H1 (cell line): Measurements from ENCODE around the gene ACBD6. TPM values are rescaled to one million over a fixed set of nuclear protein-coding genes. Genes with fewer than 3 reads are reported as not detected.

Experiments used
- CTCF ChIA-PET: fragments of 300-600 bp; sonication (Branson Sonifier 250); formaldehyde crosslinking; loops from one replicate; lab custom pipeline; 2021; ENCODE audit not compliant: partially characterized antibody; lab: Charles Lee
- POLR2A ChIA-PET: fragments of 300-600 bp; sonication (Branson Sonifier 250); formaldehyde crosslinking; loops from one replicate; lab custom pipeline; 2021; ENCODE audit warnings: inconsistent platforms; ENCODE audit not compliant: partially characterized antibody; lab: Charles Lee
- DNase-seq, 2 experiments: peaks; one replicate each; pipeline versions ENCODE4 v3.0.0 to v3.0.0-alpha.2; 2010 to 2022; ENCODE audit warnings: low spot score in 2 of 2, low read depth in 1 of 2, mixed read lengths in 1 of 2
- FAIRE-seq: peaks from 2 replicates; lab custom pipeline; 2011; peaks lifted over from hg19 to GRCh38; lab: Jason Lieb, UNC
- H2AFZ ChIP-seq: 2 replicates; pipeline ENCODE4 v1.8.1; 2012; ENCODE audit warnings: low read length, inconsistent platforms
- H2AK5ac ChIP-seq: 2 replicates; pipeline ENCODE4 v1.6.1; 2013; ENCODE audit warnings: low read depth, low read length
- H2BK120ac ChIP-seq: replicated peaks from 2 replicates; pipeline ENCODE3; 2013; ENCODE audit warnings: low read depth, low read length, inconsistent platforms
- H2BK12ac ChIP-seq: 2 replicates; pipeline ENCODE4 v1.6.1; 2013; ENCODE audit warnings: low read depth, low read length
- H2BK15ac ChIP-seq: 2 replicates; pipeline ENCODE4 v1.6.1; 2013; ENCODE audit warnings: low read length
- H2BK20ac ChIP-seq: 2 replicates; pipeline ENCODE4 v1.6.1; 2013; ENCODE audit warnings: low read length
- H2BK5ac ChIP-seq: 2 replicates; pipeline ENCODE4 v1.6.1; 2013; ENCODE audit warnings: low read depth, low read length
- H3K14ac ChIP-seq: 2 replicates; pipeline ENCODE4 v1.6.1; 2013; ENCODE audit warnings: inconsistent platforms; ENCODE audit not compliant: insufficient read length
- H3K18ac ChIP-seq: 2 replicates; pipeline ENCODE4 v1.6.1; 2013; ENCODE audit warnings: low read length; ENCODE audit errors: extremely low read depth
- H3K23ac ChIP-seq: 2 replicates; pipeline ENCODE4 v1.6.1; 2013; ENCODE audit warnings: inconsistent platforms; ENCODE audit not compliant: insufficient read length
- H3K23me2 ChIP-seq: 2 replicates; pipeline ENCODE4 v1.6.1; 2013; ENCODE audit warnings: low read depth, low read length
- H3K27ac ChIP-seq: 2 replicates; pipeline ENCODE4 v1.6.1; 2011; ENCODE audit warnings: low read depth, low read length, inconsistent platforms
- H3K27me3 ChIP-seq, 4 experiments: replicated peaks in 1 of 4; 1 replicate in 1 of 4; 2 replicates in 3 of 4; pipeline versions ENCODE4 v1.6.1 to v1.8.1; 2011 to 2013; ENCODE audit warnings: low read length in 3 of 4, mild to moderate bottlenecking in 3 of 4, inconsistent platforms in 2 of 4, mixed read lengths in 2 of 4, moderate library complexity in 1 of 4; ENCODE audit not compliant: control insufficient read depth in 3 of 4, insufficient read depth in 3 of 4; ENCODE audit errors: extremely low read depth in 1 of 4
- H3K36me3 ChIP-seq, 4 experiments: 2 replicates each; pipeline versions ENCODE4 v1.6.1 to v1.8.1; 2011 to 2013; ENCODE audit warnings: mild to moderate bottlenecking in 4 of 4, low read length in 3 of 4, moderate library complexity in 2 of 4, control low read depth in 1 of 4, inconsistent platforms in 1 of 4; ENCODE audit not compliant: insufficient read depth in 4 of 4, control insufficient read depth in 2 of 4
- H3K4ac ChIP-seq: replicated peaks from 2 replicates; pipeline ENCODE3; 2013; ENCODE audit warnings: low read length, low read depth, mixed read lengths, inconsistent platforms; ENCODE audit not compliant: insufficient read length
- H3K4me1 ChIP-seq, 4 experiments: replicated peaks in 1 of 4; 1 replicate in 1 of 4; 2 replicates in 3 of 4; pipeline versions ENCODE4 v1.6.1 to v1.8.1; 2011 to 2013; ENCODE audit warnings: low read length in 3 of 4, inconsistent platforms in 2 of 4, mixed read lengths in 1 of 4; ENCODE audit not compliant: insufficient read depth in 4 of 4, control insufficient read depth in 3 of 4
- H3K4me2 ChIP-seq, 2 experiments: 2 replicates each; pipeline versions ENCODE4 v1.6.1 to v1.8.1; 2011 to 2013; ENCODE audit warnings: low read depth in 2 of 2, low read length in 2 of 2, control low read depth in 1 of 2, inconsistent platforms in 1 of 2, mild to moderate bottlenecking in 1 of 2; ENCODE audit not compliant: insufficient read depth in 1 of 2
- H3K4me3 ChIP-seq, 4 experiments: fragments of 200-600, 300-600 bp in 1 of 4; sonication (generic), shearing (Covaris generic), sonication (Bioruptor Twin) in 1 of 4; 2 replicates each; pipeline versions ENCODE4 v1.5.1 to v1.8.1; 2011 to 2016; ENCODE audit warnings: low read length in 4 of 4, low read depth in 3 of 4, control low read depth in 2 of 4, inconsistent platforms in 2 of 4, mild to moderate bottlenecking in 2 of 4, mixed read lengths in 1 of 4, moderate library complexity in 1 of 4; ENCODE audit not compliant: insufficient read depth in 2 of 4; ENCODE audit errors: extremely low read depth in 1 of 4
- H3K56ac ChIP-seq: replicated peaks from 2 replicates; pipeline ENCODE3; 2013; ENCODE audit warnings: low read depth, mild to moderate bottlenecking, mixed read lengths, low read length, inconsistent platforms; ENCODE audit not compliant: insufficient read length
- H3K79me1 ChIP-seq: 2 replicates; pipeline ENCODE4 v1.6.1; 2013; ENCODE audit warnings: low read depth, low read length, control low read depth
- H3K79me2 ChIP-seq, 2 experiments: 2 replicates each; pipeline versions ENCODE4 v1.6.1 to v1.8.1; 2012 to 2013; ENCODE audit warnings: low read length in 2 of 2, mild to moderate bottlenecking in 2 of 2, inconsistent platforms in 1 of 2; ENCODE audit not compliant: insufficient read depth in 2 of 2, control insufficient read depth in 1 of 2
- H3K9ac ChIP-seq, 4 experiments: replicated peaks in 1 of 4; 1 replicate in 1 of 4; 2 replicates in 3 of 4; pipeline versions ENCODE4 v1.6.1 to v1.8.1; 2011 to 2013; ENCODE audit warnings: low read depth in 3 of 4, low read length in 3 of 4, control low read depth in 2 of 4, mild to moderate bottlenecking in 2 of 4, moderate library complexity in 2 of 4, inconsistent platforms in 1 of 4; ENCODE audit errors: extremely low read depth in 1 of 4
- H3K9me3 ChIP-seq, 2 experiments: 2 replicates each; pipeline versions ENCODE4 v1.6.1 to v1.8.1; 2012 to 2013; ENCODE audit warnings: mild to moderate bottlenecking in 2 of 2, moderate library complexity in 2 of 2, control low read depth in 1 of 2, inconsistent platforms in 1 of 2, low read depth in 1 of 2, low read length in 1 of 2, mixed read lengths in 1 of 2; ENCODE audit not compliant: insufficient read depth in 2 of 2
- H4K20me1 ChIP-seq, 2 experiments: replicated peaks in 1 of 2; 2 replicates each; pipeline versions ENCODE3 to v1.8.1; 2011 to 2013; ENCODE audit warnings: inconsistent platforms in 2 of 2, low read length in 2 of 2, mild to moderate bottlenecking in 1 of 2; ENCODE audit not compliant: insufficient read depth in 2 of 2, control insufficient read depth in 1 of 2
- H4K5ac ChIP-seq: 2 replicates; pipeline ENCODE4 v1.6.1; 2013; ENCODE audit warnings: low read length, low read depth, mixed read lengths, inconsistent platforms; ENCODE audit not compliant: insufficient read length
- H4K8ac ChIP-seq: 2 replicates; pipeline ENCODE4 v1.8.0; 2013; ENCODE audit warnings: mild to moderate bottlenecking, moderate library complexity, low read length, inconsistent platforms; ENCODE audit not compliant: insufficient read depth; ENCODE audit errors: extremely low read depth
- H4K91ac ChIP-seq: replicated peaks from 2 replicates; pipeline ENCODE3; 2013; ENCODE audit warnings: low read length, mixed read lengths, inconsistent platforms; ENCODE audit not compliant: insufficient read length
- CBX5 ChIP-seq: fragments of 300-800, 300-1000 bp; sonication (generic); IDR thresholded peaks from 2 replicates; pipeline ENCODE4 v1.7.1; 2016; ENCODE audit warnings: antibody characterized with exemption, low read length, low read depth
- CEBPB ChIP-seq: IDR thresholded peaks from 2 replicates; pipeline ENCODE4 v1.6.1; 2012; ENCODE audit warnings: low read depth, low read length
- CHD1 ChIP-seq: IDR thresholded peaks from 2 replicates; pipeline ENCODE4 v1.6.1; 2012; ENCODE audit warnings: low read depth, low read length, improper control_type of control experiment
- E2F6 ChIP-seq: IDR thresholded peaks from 2 replicates; pipeline ENCODE4 v1.6.1; 2012; ENCODE audit warnings: inconsistent platforms
- GTF2F1 ChIP-seq: IDR thresholded peaks from 2 replicates; pipeline ENCODE4 v1.6.1; 2012; ENCODE audit warnings: low read depth, low read length, improper control_type of control experiment, borderline replicate concordance
- HDAC2 ChIP-seq, 2 experiments: fragments of 300-600 bp in 1 of 2; sonication (generic) in 1 of 2; IDR thresholded peaks; 2 replicates each; pipeline ENCODE4 v1.6.1; 2011 to 2012; ENCODE audit warnings: low read depth in 2 of 2, low read length in 2 of 2, mild to moderate bottlenecking in 2 of 2, moderate library complexity in 2 of 2, borderline replicate concordance in 1 of 2, inconsistent platforms in 1 of 2
- POU5F1 ChIP-seq: IDR thresholded peaks from 2 replicates; pipeline ENCODE4 v1.6.1; 2011; ENCODE audit warnings: low read depth, mild to moderate bottlenecking, low read length, moderate library complexity
- RFX5 ChIP-seq: IDR thresholded peaks from 2 replicates; pipeline ENCODE4 v1.6.1; 2011; ENCODE audit warnings: low read depth, low read length, improper control_type of control experiment, borderline replicate concordance
- RXRA ChIP-seq: IDR thresholded peaks from 2 replicates; pipeline ENCODE4 v1.6.1; 2011; ENCODE audit warnings: low read depth, mild to moderate bottlenecking, low read length, moderate library complexity; ENCODE audit not compliant: insufficient read depth
- SP2 ChIP-seq: IDR thresholded peaks from 2 replicates; pipeline ENCODE4 v1.6.1; 2012; ENCODE audit warnings: mild to moderate bottlenecking, low read length, inconsistent platforms
- SUZ12 ChIP-seq: fragments of 200-600 bp; sonication (generic); IDR thresholded peaks from 2 replicates; pipeline ENCODE4 v1.6.1; 2012; ENCODE audit warnings: mild to moderate bottlenecking, inconsistent platforms, low read length, moderate library complexity, mixed read lengths
- TAF7 ChIP-seq: optimal IDR thresholded peaks from 2 replicates; pipeline ENCODE3; 2011; ENCODE audit warnings: low read depth, mild to moderate bottlenecking, inconsistent platforms, low read length, moderate library complexity, borderline replicate concordance
- TEAD4 ChIP-seq: IDR thresholded peaks from 2 replicates; pipeline ENCODE4 v1.6.1; 2012; ENCODE audit warnings: low read depth, low read length, inconsistent platforms, mixed read lengths
- ZNF274 ChIP-seq: IDR thresholded peaks from 2 replicates; pipeline ENCODE4 v1.7.0; 2012; ENCODE audit warnings: low read length, borderline replicate concordance; ENCODE audit errors: extremely low read depth
- polyA plus RNA-seq, 7 experiments: library from polyadenylated mRNA; depleted of rRNA in 3 of 7; stranded (reverse) in 5 of 7; unstranded in 2 of 7; fragments of >200 nt in 5 of 7; fragments of 200-250 nt in 2 of 7; gene quantifications; 1 replicate in 5 of 7; 2 replicates in 1 of 7; 4 replicates in 1 of 7; pipeline versions ENCODE4 v1.2.1 to v1.2.3, GENCODE V29; 2011 to 2013; ENCODE audit warnings: missing spikeins in 2 of 7, mixed read lengths in 2 of 7
- total RNA-seq: library from RNA; stranded (reverse); fragmentation: NEBNext Ultra II Directional; extraction: Animal tissue kit (Norgen Biotek cat#: 25700); gene quantifications from 2 replicates; pipeline ENCODE4 v1.2.1, GENCODE V29; 2021

Gene ACBD6
- total and polyA plus RNA-seq, 2 of the 8 experiments (the other 6 are each of a cell fraction or from before 2014, with no cell fraction given), result 52.0 to 67.7 TPM

GRCh38 chr1:180345148-180345547, 157.2 kb downstream of the ACBD6 start:
- Histone ChIP-seq H3K4me2 (no peak overlapping the region), H3K4ac (no peak overlapping the region), H3K27ac (no peak overlapping the region), H3K9ac (no peak overlapping the region), H3K56ac (no peak overlapping the region), H3K14ac (no peak overlapping the region), H2BK12ac (no peak overlapping the region), H4K8ac (no peak overlapping the region), H3K4me1 (no peaks in the 10 kb centered on the region), H2BK20ac (no peak overlapping the region), H2BK15ac (no peak overlapping the region), H3K79me2 (no peaks in the 10 kb centered on the region; a peak in 1 of 4 replicates), H2AK5ac (no peak overlapping the region), H4K5ac (no peak overlapping the region), H3K23ac (no peak overlapping the region), H2BK5ac (no peak overlapping the region), H3K79me1 (no peaks in the 10 kb centered on the region)
- CTCF ChIA-PET, result interaction anchor here (0.8 to 1.6 kb wide), 2 partner anchors 18 to 91 kb away, joined by 3 to 5 read pairs; no protein-coding TSS in a partner anchor
- POLR2A ChIA-PET, result interaction anchor here (1.4 kb wide), 1 partner anchor 72 kb away, joined by 3 read pairs; no protein-coding TSS in a partner anchor
- no peak for DNase-seq
- TF ChIP-seq ZNF274 (no peak), SP2 (no peak), TAF7 (no peak), POU5F1 (no peak), RFX5 (no peak), E2F6 (no peak), HDAC2 (IDR thresholded peaks at IDR 0.05; ENCODE audit: borderline replicate concordance in 1 of 2, low read depth in 2 of 2, low read length in 2 of 2) (no peak), CHD1 (no peak), RXRA (no peak), CEBPB (no peak), TEAD4 (no peak), GTF2F1 (no peak), CBX5 (no peak), SUZ12 (no peak)
- TF ChIP-seq, all 59 proteins: peak for 0
- Histone ChIP-seq H3K27me3 (no peaks in the 10 kb centered on the region), H3K4me3 (no peak overlapping the region), H3K18ac (no peak overlapping the region), H3K36me3 (no peaks in the 10 kb centered on the region), H2AFZ (no peak overlapping the region), H2BK120ac (no peak overlapping the region), H3K9me3 (no peaks in the 10 kb centered on the region), H4K91ac (no peak overlapping the region), H4K20me1 (no peaks in the 10 kb centered on the region), H3K23me2 (no peaks in the 10 kb centered on the region)
- FAIRE-seq, result no peak
